HG03097 (cell line): ENCODE results near the gene CCDC92.

Experiments used
- ATAC-seq: cut with Tn5 transposase; IDR thresholded peaks from one replicate; pipeline ENCODE4 v1.9.1; 2021; ENCODE audit not compliant: unreplicated experiment, low FRiP score

CCDC92 gene

DNA sequence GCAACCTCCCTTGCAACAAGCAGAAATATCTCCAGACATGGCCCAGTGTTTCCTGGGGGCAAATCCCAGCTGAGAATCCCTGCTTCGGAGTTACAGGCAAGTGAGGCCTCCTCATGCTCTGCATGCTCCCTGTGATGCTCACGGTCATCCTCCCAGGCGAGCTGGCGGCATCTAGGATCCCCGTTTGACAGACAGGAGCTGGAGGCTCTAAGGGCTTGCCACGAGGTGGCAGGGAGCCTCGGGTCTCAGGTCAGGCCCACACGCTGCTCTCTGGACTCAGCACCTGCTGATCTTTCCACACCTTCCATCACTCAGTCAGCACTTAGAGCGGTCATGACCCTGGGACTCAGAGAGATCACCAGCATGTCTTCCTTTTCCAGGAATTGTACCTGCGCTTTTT, 79.8 kb downstream of the CCDC92 start:
- ATAC-seq = no peak

- ATAC-seq = no peak
Observed at GRCh38 chr12:123892180-123892559, 80.5 kb downstream of the CCDC92 start.

DNA sequence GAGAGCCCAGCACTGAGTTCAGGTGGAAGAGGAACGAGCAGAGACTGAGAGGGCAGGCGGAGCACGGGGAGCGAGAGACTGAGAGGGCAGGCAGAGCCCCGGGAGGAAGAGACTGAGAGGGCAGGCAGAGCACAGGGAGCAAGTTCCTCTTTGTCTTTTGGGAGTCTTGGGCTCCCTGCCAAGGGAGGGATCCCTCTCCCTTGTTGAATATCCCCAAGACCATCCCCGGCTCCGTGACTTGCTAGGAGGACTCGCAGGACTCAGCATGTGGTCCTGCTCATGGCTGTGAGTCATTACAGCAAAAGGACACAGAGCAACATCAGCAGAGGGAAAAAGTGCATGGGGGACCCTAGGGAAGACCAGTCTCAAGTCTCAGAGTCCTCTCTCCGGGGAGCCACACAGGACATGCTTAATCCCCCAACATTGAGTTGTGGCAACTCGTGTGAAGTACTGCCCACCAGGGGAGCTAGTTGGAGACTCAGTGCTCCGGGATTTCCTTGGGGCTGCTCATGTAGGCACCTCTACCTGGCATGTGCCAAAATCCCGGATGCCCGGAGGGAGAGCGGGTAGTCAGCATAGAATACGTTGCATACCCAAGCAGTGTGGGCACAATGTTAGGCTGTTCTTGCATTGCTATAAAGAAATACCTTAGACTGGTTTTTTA, 81.0 kb downstream of the CCDC92 start:
- no peak for ATAC-seq

GRCh38 chr12:123891011-123891410, 81.6 kb downstream of the CCDC92 start:
- no peak for ATAC-seq

DNA sequence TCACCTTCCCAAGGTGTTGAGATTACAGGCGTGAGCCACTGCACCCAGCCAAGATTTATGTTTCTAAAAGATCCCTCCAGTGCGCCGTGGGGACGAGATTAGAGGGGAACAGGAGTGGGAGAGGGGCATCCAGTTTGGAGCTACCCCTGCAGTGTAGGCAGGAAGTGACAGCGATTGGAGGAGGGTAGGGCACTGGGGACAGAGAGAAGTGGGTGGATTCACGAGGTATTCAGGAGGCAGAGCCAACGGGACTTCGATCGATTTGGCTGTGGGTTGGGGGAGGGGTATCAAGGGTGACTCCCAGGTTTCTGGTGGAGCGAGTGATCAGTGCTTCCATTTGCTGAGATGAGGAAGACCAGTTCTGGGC, 82.1 kb downstream of the CCDC92 start:
- no peak for ATAC-seq

DNA sequence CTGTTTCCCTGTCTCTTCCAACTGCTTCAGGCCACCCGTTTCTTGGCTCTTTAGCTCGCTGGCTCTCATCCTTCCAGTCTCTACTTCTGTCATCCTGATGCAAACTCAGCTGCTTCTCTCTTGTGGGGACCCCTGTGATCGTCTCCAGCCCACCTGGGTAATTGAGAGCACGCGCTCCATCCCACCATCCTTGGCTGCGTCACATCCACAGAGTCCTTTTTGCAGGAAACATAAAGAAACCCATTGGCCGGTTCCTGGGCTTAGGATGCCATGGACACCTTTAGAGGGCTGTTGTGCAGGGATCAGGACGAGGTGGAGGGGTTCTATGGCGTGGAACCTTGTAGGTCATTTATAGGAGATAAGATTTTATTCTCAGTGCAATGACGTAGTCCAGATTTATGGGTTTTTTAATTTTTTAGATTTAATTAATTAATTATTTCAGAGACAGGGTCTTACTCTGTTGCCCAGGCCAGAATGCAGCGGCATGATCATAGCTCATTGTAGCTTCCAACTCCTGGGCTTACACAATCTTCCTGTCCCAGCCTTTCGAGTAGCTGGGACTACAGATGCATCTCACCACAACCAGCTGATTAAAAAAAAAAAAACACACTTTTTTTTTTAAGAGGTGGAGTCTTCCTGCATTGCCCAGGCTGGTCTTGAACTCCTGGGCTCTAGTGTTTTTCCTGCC, 82.6 kb downstream of the CCDC92 start:
- ATAC-seq = no peak

DNA sequence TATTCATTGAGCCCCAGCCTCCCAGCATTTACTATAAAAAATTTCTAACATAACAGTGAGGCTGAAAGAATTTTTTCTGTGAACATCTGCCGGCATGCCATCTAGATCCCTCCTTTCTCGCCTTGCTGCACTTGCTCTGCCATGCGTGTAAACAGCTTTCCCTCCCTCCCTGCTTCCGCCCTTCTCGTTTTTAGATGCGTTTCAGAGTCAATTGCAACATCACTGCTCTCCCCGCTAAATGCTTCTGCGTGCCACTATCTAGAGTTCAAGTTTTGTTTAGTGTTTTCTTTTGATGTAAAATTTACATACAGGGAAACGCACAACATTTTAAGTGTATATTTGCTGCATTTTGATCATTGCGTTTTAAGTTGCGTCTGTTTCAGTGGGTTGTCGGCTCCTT, 83.6 kb downstream of the CCDC92 start:
- no peak for ATAC-seq

DNA sequence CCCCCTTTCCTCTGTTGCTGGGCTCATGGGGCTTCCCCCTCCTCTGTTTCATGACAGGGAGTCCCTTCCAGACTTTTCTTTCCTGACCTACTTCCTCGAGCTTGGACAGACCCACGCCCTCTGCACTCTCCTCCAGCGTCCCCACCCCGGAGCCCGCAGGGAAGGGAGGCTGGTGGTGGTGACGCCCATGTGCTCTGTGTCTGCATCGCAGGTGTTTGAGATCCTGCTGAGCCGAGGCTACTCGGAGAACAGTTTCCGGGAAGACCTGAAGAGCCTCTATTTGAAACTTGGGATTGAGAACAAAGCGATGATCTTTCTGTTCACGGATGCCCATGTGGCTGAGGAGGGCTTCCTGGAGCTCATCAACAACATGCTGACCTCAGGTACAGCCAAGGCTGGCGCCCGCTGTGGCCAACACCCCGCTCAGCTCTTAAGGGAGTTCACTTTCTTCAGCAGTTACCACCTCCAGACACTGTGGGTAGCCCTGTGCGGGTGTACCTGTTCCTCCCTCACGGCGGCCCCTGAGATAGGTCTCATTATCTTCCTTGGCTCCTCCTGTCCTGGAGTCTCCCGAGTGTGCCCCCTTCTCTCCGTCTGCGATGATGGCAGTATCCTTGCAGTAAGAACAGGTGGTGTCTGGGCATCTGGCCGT, 85.6 kb downstream of the CCDC92 start:
- ATAC-seq = no peak

DNA sequence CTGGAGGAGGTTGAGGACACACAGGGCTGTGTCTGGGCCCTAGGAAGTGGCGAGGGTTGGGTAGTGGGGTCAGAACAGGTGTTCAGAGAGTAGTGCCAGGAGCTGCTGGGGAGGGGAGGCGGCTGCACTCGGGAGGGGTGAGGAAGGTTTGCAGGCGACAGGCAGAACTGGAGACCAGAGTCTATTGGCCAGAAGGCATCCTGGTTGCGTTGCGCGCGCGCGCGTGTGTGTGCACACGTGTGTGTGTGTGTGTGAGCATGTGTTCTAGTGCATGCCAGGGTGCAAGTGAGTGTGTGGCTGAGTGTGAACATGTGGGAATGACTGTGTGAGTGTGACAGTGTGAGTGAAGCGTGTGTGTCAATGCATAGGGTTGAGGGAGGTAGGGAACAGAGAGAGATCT, 86.4 kb downstream of the CCDC92 start:
- ATAC-seq = no peak
